ENCODE results near the gene FUT4. TPM values are rescaled to one million over a fixed set of nuclear protein-coding genes. Genes with fewer than 3 reads are reported as not detected.
A peak's percentile ranks its signal among the peaks of the same experiment; 100 is the strongest.

Gene FUT4
- total RNA-seq, 8 experiments from 2014 or later, result 0.81 to 6.5 (median 1.7) TPM

DNA sequence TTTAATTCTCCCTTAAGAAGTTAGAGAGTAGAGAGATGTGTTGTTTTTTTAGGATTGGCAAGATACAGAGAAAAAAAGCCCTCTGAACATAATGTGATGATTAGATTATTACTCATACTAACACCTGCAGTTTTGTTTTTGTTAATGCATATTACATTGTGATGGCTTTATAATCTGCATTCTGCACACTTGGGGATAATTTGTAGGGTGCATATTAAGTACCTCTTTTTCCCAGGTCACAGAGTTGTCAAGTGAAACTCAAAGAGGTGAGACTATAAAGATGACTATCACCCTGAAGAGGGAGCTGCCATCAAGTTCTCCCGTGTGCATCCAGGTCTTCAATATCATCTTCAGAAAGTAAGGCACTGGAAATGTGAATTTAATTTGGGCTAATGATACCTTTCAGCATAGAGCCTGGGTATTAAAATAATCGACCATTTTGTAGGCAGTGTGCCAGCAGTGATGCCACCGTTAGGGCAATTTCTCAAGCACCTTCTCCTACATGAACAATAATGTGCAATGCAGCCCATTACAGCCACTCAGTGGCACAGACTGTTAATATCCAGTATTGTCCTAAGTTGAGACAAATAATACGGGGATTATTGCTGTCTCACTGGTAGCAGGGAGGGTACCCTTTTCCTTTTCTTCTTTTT lies 39.6 kb downstream of the FUT4 start:
- Histone ChIP-seq H3K4me1 (replicated peaks in 1 of 2) (no peaks in the 10 kb centered on the region), H3K4me3 (no peak overlapping the region), H3K27ac (no peak overlapping the region)
- in situ Hi-C loops (cut with MboI; ENCODE audit: low pct_unique_long_range_greater_than_20kb in 2 of 9, low sequenced_read_pairs in 9 of 9, unreplicated experiment in 9 of 9), result no loop called here
- WGBS, 10 experiments, result 35 to 100% (median 80%) methylated on average over 1 to 4 of the region's 4 CpGs; no CpG with 5 or more reads in 3 of the 10 experiments
- no peak for ATAC-seq (replicated peaks in 6 of 8)

DNA sequence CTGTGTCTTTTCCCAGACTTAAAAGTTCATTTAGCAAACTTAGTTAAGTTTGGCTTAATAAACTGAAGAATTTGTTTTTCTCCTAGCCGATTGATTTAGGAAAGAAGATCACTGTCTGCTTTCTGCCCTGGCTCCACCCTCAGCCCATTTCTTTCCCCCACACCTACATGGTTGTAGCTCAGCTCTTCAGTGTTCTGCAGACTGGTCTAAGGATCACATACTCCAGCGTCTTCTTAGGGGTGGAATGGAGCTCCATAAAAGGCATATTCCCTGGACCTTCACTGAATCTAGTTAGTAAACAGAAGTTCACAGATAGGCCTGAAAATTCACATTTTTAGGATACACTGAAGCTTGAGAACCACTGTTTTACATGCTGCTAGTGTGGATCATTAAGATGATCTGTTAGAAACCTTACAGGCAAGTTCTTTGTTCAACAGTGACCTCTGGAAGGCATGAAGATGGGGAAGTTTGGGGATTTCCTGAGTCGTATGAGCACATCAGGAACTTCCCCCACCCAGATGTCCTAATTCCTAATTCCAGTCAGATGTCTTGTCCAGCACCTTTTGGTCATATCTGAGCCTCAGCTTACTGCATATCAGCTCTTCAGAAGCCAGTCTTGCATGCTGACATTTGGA lies 40.3 kb downstream of the FUT4 start:
- Histone ChIP-seq H3K27ac (no peak overlapping the region), H3K4me1 (replicated peaks in 1 of 2) (no peaks in the 10 kb centered on the region), H3K4me3 (no peak overlapping the region)
- 35 to 100% (median 78%) methylated on average over 1 to 3 of the region's 3 CpGs; no CpG with 5 or more reads in 2 of the 10 experiments for WGBS, 10 experiments
- in situ Hi-C loops (cut with MboI; ENCODE audit: low pct_unique_long_range_greater_than_20kb in 2 of 9, low sequenced_read_pairs in 9 of 9, unreplicated experiment in 9 of 9), result no loop called here
- peak in 2 of 8 experiments; percentile 15 to 50 for ATAC-seq (replicated peaks in 6 of 8)

DNA sequence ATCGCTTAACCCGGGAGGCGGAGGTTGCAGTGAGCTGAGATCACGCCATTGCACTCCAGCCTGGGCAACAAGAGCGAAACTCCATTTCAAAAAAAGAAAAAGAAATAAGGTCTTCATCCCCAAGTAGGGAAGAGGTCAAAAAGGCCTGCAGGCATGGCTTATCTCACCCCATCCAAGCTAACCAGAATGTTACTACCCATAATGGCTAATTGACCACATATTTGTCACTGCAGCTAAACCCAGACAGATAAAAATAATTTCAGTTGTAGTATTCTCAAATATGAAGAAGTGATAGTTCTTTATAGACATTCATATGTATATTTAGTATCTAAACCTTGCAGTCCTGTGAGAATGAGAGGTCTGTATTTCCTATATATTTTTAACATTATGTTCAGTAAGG lies 41.3 kb downstream of the FUT4 start:
- Histone ChIP-seq H3K27ac (no peak overlapping the region), H3K4me3 (no peak overlapping the region), H3K4me1 (replicated peaks in 1 of 2) (no peaks in the 10 kb centered on the region)
- in situ Hi-C loops (cut with MboI; ENCODE audit: low pct_unique_long_range_greater_than_20kb in 2 of 9, low sequenced_read_pairs in 9 of 9, unreplicated experiment in 9 of 9), result no loop called here
- ATAC-seq (replicated peaks in 6 of 8), result no peak
- WGBS, 10 experiments, result 83 to 96% (median 95%) methylated on average over 1 to 5 of the region's 5 CpGs; no CpG with 5 or more reads in 6 of the 10 experiments

DNA sequence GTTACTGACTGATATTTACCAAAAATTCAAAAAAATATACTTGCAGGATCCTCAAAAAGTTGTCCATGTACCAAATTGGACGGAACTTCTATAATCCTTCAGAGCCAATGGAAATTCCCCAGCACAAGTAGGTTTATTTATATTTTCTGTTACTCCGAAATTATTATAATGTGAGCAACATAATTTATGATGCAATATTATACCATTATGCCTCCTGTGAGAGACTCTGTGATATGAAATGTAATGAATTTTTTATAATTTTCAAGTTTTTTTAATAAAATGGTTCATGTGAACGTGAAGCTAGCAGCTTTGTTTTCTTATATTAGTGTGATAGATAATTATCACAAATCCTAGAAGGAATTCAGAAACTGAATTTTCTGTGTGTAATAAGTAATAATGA lies 41.7 kb downstream of the FUT4 start:
- WGBS, 10 experiments, result 70 to 100% (median 84%) methylated on average over 2 to 3 of the region's 3 CpGs
- Histone ChIP-seq H3K4me1 (replicated peaks in 1 of 2) (no peaks in the 10 kb centered on the region), H3K4me3 (no peak overlapping the region), H3K27ac (no peak overlapping the region)
- in situ Hi-C loops (cut with MboI; ENCODE audit: low pct_unique_long_range_greater_than_20kb in 2 of 9, low sequenced_read_pairs in 9 of 9, unreplicated experiment in 9 of 9), result no loop called here
- ATAC-seq (replicated peaks in 6 of 8), result no peak

DNA sequence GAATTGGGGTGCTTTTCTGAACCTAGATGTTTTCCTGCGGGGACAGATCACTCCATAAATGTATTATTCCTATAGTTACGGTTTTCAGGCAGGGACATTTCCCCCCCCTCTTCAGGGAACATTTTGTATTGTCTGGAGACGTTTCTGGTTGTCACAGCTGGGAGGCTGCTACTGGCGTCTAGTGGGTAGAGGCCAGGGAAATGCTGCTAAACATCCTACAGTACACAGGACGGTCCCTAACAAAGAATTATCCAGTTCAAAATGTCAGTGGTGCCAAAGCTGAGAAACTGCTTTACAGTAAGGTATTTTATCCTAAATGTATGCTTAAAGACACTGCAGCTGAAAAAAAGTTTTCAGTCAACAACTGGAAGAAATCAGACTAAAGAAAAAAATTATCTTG lies 42.8 kb downstream of the FUT4 start:
- no peak overlapping the region for H3K27ac ChIP-seq
- in situ Hi-C loops (cut with MboI; ENCODE audit: low pct_unique_long_range_greater_than_20kb in 2 of 9, low sequenced_read_pairs in 9 of 9, unreplicated experiment in 9 of 9), result no loop called here
- 35 to 79% (median 51%) methylated on average over 2 to 5 of the region's 5 CpGs; no CpG with 5 or more reads in 1 of the 10 experiments for WGBS, 10 experiments
- no peak for ATAC-seq (replicated peaks in 6 of 8)
- H3K4me3 ChIP-seq, result no peak overlapping the region
- H3K4me1 ChIP-seq (replicated peaks in 1 of 2), result no peaks in the 10 kb centered on the region

DNA sequence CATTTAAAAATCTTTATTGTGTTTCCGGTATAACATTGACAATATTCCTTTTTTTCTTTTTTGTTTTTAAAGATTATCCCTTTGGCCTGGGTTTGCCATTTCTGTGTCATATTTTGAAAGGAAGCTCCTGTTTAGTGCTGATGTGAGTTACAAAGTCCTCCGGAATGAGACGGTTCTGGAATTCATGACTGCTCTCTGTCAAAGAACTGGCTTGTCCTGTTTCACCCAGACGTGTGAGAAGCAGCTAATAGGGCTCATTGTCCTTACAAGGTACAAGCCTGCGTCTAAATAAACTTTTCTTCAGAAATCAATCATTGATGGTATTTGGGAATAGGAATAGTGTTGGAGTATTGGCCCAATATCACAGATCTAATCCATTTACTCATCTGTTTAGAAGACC lies 43.3 kb downstream of the FUT4 start:
- in situ Hi-C loops (cut with MboI; ENCODE audit: low pct_unique_long_range_greater_than_20kb in 2 of 9, low sequenced_read_pairs in 9 of 9, unreplicated experiment in 9 of 9), result no loop called here
- Histone ChIP-seq H3K27ac (no peak overlapping the region), H3K4me1 (replicated peaks in 1 of 2) (no peaks in the 10 kb centered on the region), H3K4me3 (no peak overlapping the region)
- no peak for ATAC-seq (replicated peaks in 6 of 8)
- 77 to 100% (median 82%) methylated on average over 2 to 5 of the region's 5 CpGs; no CpG with 5 or more reads in 2 of the 10 experiments for whole genome bisulfite sequencing, 10 experiments

DNA sequence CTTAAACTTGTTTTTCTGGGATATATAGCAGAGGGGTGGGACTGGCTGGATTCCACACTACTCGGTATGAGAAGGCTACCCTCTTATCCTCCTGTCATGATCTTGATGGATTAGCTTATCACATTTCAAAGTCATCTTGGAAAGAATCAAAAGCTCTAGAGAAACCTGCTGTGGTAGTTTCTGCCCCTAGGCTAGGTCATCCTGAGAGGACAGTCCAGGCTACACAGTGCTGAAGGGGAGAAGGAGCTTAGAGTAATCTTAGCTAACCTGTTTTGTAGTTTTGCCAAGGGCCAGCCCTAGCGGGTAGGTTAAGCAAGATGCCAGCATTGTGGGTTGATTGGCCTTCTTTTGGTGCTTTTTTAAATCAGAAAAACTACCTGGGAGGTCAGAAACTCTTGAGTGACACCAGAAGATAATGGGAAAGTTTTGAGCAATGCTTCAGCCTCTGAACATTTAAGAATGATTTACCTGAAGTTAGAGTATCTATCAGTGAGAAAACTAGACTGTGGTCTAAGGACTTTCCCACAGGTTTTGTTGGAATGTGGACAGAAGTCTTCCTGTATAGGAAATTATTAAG lies 44.7 kb downstream of the FUT4 start:
- ATAC-seq (replicated peaks in 6 of 8), result no peak
- Histone ChIP-seq H3K4me1 (replicated peaks in 1 of 2) (no peaks in the 10 kb centered on the region), H3K27ac (no peak overlapping the region), H3K4me3 (no peak overlapping the region)
- in situ Hi-C loops (cut with MboI; ENCODE audit: low pct_unique_long_range_greater_than_20kb in 2 of 9, low sequenced_read_pairs in 9 of 9, unreplicated experiment in 9 of 9), result no loop called here
- 0 to 50% (median 29%) methylated on average over 1 to 2 of the region's 2 CpGs; no CpG with 5 or more reads in 3 of the 10 experiments for WGBS, 10 experiments

DNA sequence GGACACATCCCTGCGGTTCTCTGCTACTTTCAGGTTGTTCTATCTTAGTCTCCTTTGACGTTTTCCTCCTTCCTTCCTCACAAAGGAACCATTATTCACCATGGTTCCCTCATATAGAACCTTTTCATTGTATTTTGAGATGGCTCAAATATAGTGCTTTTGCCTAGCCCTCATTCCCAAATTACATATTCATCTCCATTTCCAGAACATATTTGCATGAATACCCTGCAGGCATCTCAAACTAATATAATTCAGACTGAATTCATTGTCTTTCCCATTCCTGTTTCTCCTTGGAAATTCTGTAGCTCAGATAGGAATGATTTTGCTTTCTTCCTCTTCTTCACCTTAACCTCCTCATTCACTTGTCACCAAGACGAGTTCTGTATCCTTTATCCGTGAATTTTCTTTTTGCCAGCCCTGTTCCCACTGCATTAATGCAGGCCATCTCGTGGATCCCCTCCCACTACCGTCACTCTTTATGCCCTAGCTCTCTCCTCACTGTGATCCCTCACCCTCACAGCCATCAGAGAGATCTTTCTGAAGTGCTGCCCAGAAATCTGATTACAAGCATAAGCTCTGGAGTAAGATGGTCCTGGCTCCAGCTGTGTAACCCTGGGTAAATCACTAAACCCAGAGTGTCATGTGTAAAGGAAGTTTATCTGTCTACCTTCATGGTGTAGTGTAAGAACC lies 46.8 kb downstream of the FUT4 start:
- in situ Hi-C loops (cut with MboI; ENCODE audit: low pct_unique_long_range_greater_than_20kb in 2 of 9, low sequenced_read_pairs in 9 of 9, unreplicated experiment in 9 of 9), result no loop called here
- ATAC-seq (replicated peaks in 6 of 8), result peak in 3 of 8 experiments; percentile 64 to 86 (median 68)
- Histone ChIP-seq H3K4me1 (replicated peaks in 1 of 2) (peaks cover 0 to 1% of the 10 kb centered on the region in 2 donors), H3K4me3 (no peak overlapping the region), H3K27ac (no peak overlapping the region)
- WGBS, 10 experiments, result 20 to 80% (median 57%) methylated on average over 1 to 6 of the region's 6 CpGs; no CpG with 5 or more reads in 1 of the 10 experiments

DNA sequence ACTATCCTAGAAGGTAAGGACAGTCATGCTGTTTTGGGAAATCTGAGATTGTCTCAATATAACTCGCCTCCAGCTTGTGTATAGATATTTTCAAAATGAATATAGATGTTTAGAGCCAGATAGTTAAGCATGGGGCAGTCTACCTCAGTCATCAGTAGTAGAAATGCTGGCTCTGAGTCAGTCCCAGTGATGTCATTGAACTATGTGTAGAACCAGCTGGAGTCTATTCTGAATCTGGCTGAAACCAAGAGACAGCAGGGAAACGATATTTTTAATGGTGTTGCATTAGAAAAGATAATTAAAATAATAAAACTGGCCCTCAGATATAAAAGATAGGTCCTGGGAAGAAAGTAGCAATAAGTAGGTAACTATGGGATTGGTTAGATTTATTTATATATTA lies 49.3 kb downstream of the FUT4 start:
- Histone ChIP-seq H3K27ac (no peak overlapping the region), H3K4me3 (no peak overlapping the region), H3K4me1 (replicated peaks in 1 of 2) (peaks cover 0 to 2% of the 10 kb centered on the region in 2 donors)
- in situ Hi-C loops (cut with MboI; ENCODE audit: low pct_unique_long_range_greater_than_20kb in 2 of 9, low sequenced_read_pairs in 9 of 9, unreplicated experiment in 9 of 9), result no loop called here
- ATAC-seq (replicated peaks in 6 of 8), result peak in 3 of 8 experiments; percentile 43 to 91 (median 74)
- 8 to 100% (median 78%) methylated on average over 1 to 2 of the region's 2 CpGs; no CpG with 5 or more reads in 1 of the 10 experiments for WGBS, 10 experiments

DNA sequence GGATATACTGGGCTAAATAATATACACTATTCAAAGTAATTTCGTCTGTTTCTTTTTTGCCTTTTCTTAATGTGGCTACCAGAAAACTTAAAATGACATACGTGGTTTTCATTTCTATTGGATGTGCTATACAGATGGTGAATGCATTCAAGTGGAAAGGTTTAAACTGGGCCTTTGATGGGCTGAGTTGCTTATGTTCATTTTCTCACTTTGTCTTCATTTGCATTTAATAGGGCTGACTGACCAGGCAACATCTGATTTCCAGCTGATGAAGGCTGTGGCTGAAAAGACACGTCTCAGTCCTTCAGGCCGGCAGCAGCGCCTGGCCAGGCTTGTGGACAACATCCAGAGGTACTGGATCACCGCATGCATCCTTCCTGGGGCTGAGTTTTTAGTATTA lies 51.4 kb downstream of the FUT4 start:
- Histone ChIP-seq H3K27ac (no peak overlapping the region), H3K4me3 (no peak overlapping the region), H3K4me1 (replicated peaks in 1 of 2) (peaks cover 0 to 2% of the 10 kb centered on the region in 2 donors)
- WGBS, 10 experiments, result 33 to 100% (median 70%) methylated on average over 1 to 6 of the region's 6 CpGs; no CpG with 5 or more reads in 2 of the 10 experiments
- in situ Hi-C loops (cut with MboI; ENCODE audit: low pct_unique_long_range_greater_than_20kb in 2 of 9, low sequenced_read_pairs in 9 of 9, unreplicated experiment in 9 of 9), result loop anchor here in 1 of 9 experiments (5.0 kb wide), 1 partner anchor 73 kb away; no protein-coding TSS in a partner anchor
- ATAC-seq (replicated peaks in 6 of 8), result peak in 5 of 8 experiments; percentile 11 to 75 (median 43)

DNA sequence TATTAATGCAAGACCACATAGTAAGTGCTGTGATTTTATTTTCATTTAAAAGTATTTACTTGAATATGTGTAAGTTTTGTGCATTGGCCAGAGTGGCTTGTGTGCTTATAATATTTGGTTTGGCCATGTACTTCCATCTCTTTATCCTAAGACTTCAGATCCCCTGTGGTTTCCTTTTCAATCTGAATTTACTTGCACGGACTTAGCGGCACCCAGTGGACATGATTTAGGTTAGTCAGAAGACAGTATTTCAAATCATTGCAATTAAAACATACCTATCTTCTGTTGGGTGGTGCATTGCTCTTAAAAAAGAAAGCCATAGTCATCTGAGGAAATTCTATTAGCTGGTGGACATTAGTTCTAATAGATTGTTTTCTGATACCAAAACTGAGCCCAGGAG lies 54.2 kb downstream of the FUT4 start:
- Histone ChIP-seq H3K27ac (no peak overlapping the region), H3K4me3 (no peak overlapping the region), H3K4me1 (replicated peaks in 1 of 2) (peaks cover 0 to 2% of the 10 kb centered on the region in 2 donors)
- WGBS, 10 experiments, result 58 to 90% (median 75%) methylated on average over 2 of the region's 2 CpGs; no CpG with 5 or more reads in 1 of the 10 experiments
- ATAC-seq (replicated peaks in 6 of 8), result no peak
- in situ Hi-C loops (cut with MboI; ENCODE audit: low pct_unique_long_range_greater_than_20kb in 2 of 9, low sequenced_read_pairs in 9 of 9, unreplicated experiment in 9 of 9), result loop anchor here in 1 of 9 experiments (5.0 kb wide), 1 partner anchor 76 kb away; no protein-coding TSS in a partner anchor

Data from motor neuron (in vitro differentiated cells).